Activated T-cell treated with anti-CD3 and anti-CD28 coated beads, Interleukin-2, amount 50 U/mL, for 4 hours (primary cell): ENCODE results near the gene SCAPER. TPM values are rescaled to one million over a fixed set of nuclear protein-coding genes. Genes with fewer than 3 reads are reported as not detected.

Experiments
- ATAC-seq, 2 donors: fragments of 200-7000 bp; cut with Tn5 transposase; one replicate each; pipeline ENCODE4 v1.10.0; 2021
- DNase-seq: peaks from one replicate; pipeline ENCODE4 v3.0.0-alpha.2; 2020
- H3K27me3 Mint-ChIP-seq: one replicate; pipeline ENCODE4 v1.8.0; 2021; ENCODE audit warnings: low read depth, mixed read lengths
- H3K36me3 Mint-ChIP-seq: one replicate; pipeline ENCODE4 v1.8.0; 2022; ENCODE audit warnings: mixed read lengths; ENCODE audit not compliant: insufficient read depth
- H3K4me1 Mint-ChIP-seq: one replicate; pipeline ENCODE4 v1.8.0; 2021; ENCODE audit warnings: low read depth, mixed read lengths
- H3K4me3 Mint-ChIP-seq: one replicate; pipeline ENCODE4 v1.8.0; 2021; ENCODE audit warnings: mild to moderate bottlenecking, moderate library complexity, mixed read lengths
- H3K9me3 Mint-ChIP-seq: one replicate; pipeline ENCODE4 v1.8.0; 2021; ENCODE audit warnings: mixed read lengths
- total RNA-seq, 3 donors: library from RNA; stranded (reverse); gene quantifications; one replicate each; pipeline ENCODE4 v1.2.1, GENCODE V29; 2021

SCAPER gene
- total RNA-seq, 3 donors from 2014 or later = 13.0 to 14.8 (median 14.8) TPM

DNA sequence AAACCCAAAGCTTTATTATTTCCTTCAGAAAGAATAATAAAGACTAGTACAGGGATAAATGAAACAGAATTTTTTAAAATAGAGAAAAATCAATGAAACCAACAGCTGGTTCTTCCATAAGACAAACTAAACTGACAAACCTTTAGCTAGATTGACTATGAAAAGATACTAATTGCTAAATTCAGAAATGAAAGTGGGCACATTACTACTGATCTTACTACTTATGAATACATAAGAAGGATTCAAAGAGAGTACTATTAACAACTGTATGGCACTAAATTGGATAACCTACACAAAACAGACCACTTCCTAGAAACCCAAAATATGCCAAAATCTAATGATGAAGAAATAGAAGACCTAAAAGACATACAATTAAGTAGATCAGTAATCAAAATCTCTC lies 290.4 kb downstream of the SCAPER start:
- Mint-ChIP-seq H3K4me3 (no peak overlapping the region), H3K9me3 (peaks cover 35% of the 10 kb centered on the region), H3K4me1 (peaks cover 2% of the 10 kb centered on the region), H3K27me3 (no peaks in the 10 kb centered on the region), H3K36me3 (peaks cover 55% of the 10 kb centered on the region)
- ATAC-seq (no peak), DNase-seq (no peak)

DNA sequence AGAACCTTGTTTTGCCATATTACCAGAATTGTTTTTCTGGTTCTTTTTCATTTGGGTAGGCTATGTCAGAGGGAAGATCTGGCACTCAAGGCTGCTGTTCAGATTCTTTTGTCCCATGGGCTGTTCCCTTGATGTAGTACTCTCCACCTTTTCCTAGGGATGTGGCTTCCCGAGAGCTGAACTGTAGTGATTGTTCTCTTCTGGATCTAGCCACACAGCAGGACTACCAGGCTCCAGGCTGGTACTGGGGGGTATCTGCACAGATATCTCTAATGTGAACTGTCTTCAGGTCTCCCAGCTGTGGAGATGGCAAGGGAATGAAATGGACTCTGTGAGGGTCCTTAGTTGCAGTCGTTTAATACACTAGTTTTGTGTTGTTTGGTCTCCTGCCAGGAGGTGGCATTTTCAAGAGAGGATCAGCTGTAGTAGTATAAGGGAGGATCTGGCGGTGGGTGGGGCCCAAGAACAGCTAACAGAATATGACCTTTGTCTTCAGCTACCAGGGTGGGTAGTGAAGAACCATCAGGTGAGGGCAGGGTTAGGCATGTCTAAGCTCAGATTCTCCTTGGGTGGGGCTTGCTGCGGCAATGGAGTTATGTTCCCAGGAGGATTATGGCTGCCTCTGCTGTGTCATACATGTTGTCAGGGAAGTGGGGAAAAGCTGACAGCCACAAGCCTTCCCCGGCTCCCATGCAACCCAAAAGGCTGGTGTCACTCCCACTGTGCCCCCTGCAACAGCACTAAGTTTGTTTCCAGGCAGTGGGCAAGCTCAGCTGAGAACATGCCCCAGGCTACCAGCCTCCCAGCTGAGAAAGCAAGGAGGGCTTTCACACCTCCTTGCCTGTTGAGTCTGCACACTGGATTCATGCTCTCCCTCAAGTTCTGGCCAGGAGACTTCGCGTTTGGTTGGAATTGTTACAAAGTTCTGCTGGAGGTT lies 316.1 kb downstream of the SCAPER start:
- H3K4me3 Mint-ChIP-seq = no peak overlapping the region
- H3K4me1 Mint-ChIP-seq = no peaks in the 10 kb centered on the region
- ATAC-seq (no peak), DNase-seq (no peak)
- peaks cover 19% of the 10 kb centered on the region for H3K36me3 Mint-ChIP-seq
- no peaks in the 10 kb centered on the region for H3K27me3 Mint-ChIP-seq
- H3K9me3 Mint-ChIP-seq = no peaks in the 10 kb centered on the region

DNA sequence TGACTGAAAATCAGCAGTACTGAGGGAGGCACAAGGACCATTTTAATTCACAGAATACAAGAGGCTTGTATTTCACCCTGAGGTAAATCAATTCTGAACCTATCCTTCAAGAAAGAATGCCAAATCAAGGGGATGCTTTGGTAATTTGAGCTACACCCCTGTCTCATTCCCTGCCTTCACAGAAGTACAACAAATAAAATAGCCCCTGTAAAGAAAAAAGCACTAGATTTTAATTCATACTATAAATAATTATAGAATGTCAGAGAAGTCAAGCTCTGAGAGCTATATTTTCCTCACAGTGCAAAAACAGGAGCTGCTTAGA lies 319.6 kb downstream of the SCAPER start:
- peaks cover 24% of the 10 kb centered on the region for H3K9me3 Mint-ChIP-seq
- ATAC-seq (no peak), DNase-seq (no peak)
- H3K27me3 Mint-ChIP-seq = no peaks in the 10 kb centered on the region
- H3K4me3 Mint-ChIP-seq = no peak overlapping the region
- H3K36me3 Mint-ChIP-seq = peaks cover 31% of the 10 kb centered on the region
- H3K4me1 Mint-ChIP-seq = no peaks in the 10 kb centered on the region

DNA sequence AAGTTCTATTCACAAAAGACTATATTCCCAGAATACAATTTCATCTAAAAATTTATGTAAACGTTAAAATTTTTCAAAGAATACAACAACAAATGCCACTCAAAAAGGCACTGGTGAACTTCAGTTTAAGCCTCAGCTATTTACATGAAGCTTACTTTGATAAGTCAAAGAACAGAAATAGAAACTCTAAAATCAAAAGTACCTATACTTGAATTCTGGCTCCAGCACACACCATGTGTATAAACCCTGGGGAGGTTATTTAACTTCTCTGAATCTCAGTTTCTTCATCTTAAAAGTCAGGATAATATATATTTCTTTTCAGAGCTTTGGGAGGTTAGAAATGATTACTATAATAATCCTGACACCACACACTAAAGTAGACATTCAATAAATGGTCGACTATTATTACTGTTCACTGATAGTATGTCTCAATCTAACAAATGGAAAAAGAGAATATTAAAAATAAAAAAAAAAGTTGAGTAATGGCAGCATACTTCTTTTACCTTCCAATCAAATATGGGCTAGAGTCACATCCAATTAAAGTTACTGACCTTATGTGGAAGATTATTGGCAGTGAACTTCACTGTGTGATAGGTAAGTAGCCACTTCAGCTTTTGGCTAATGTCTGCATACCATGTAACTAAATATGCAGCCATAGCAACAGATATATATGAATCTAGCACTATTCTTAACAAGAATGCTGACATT lies 320.1 kb downstream of the SCAPER start:
- no peaks in the 10 kb centered on the region for H3K4me1 Mint-ChIP-seq
- peaks cover 25% of the 10 kb centered on the region for H3K9me3 Mint-ChIP-seq
- no peaks in the 10 kb centered on the region for H3K27me3 Mint-ChIP-seq
- ATAC-seq (no peak), DNase-seq (no peak)
- no peak overlapping the region for H3K4me3 Mint-ChIP-seq
- H3K36me3 Mint-ChIP-seq = peaks cover 31% of the 10 kb centered on the region

DNA sequence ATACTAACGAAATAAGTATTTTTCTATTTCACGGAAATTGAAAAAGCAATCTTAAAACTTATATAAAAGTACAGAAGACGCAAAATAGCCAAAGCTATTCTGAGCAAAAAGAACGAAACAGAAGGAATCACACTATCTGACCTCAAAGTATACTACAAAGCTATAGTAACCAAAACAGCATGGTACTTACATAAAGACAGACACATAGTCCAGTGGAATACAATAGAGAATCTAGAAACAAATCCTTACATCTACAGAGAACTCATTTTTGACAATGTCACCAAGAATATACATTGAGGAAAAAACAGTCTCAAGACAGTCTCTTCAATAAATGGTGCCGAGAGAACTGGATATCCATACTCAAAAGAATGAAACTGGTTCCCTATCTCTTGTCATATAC lies 322.6 kb downstream of the SCAPER start:
- peaks cover 33% of the 10 kb centered on the region for H3K9me3 Mint-ChIP-seq
- ATAC-seq = no peak
- H3K4me1 Mint-ChIP-seq = peaks cover 2% of the 10 kb centered on the region
- peaks cover 22% of the 10 kb centered on the region for H3K36me3 Mint-ChIP-seq
- DNase-seq = no peak
- H3K4me3 Mint-ChIP-seq = no peak overlapping the region
- H3K27me3 Mint-ChIP-seq = no peaks in the 10 kb centered on the region

- ATAC-seq (no peak), DNase-seq (no peak)
- Mint-ChIP-seq H3K4me1 (peaks cover 17% of the 10 kb centered on the region), H3K27me3 (no peaks in the 10 kb centered on the region), H3K4me3 (no peak overlapping the region), H3K36me3 (peaks cover 26% of the 10 kb centered on the region), H3K9me3 (peaks cover 29% of the 10 kb centered on the region)
Measured at GRCh38 chr15:76577879-76578512, 327.1 kb downstream of the SCAPER start.

GRCh38 chr15:76576523-76577279 lies 328.4 kb downstream of the SCAPER start:
- ATAC-seq (no peak), DNase-seq (no peak)
- Mint-ChIP-seq H3K4me3 (no peak overlapping the region), H3K9me3 (peaks cover 19% of the 10 kb centered on the region), H3K36me3 (peaks cover 24% of the 10 kb centered on the region), H3K27me3 (no peaks in the 10 kb centered on the region), H3K4me1 (peaks cover 17% of the 10 kb centered on the region)

- no peak for ATAC-seq
- DNase-seq = no peak
- peaks cover 17% of the 10 kb centered on the region for H3K9me3 Mint-ChIP-seq
- H3K4me1 Mint-ChIP-seq = peaks cover 17% of the 10 kb centered on the region
- peaks cover 29% of the 10 kb centered on the region for H3K36me3 Mint-ChIP-seq
- H3K27me3 Mint-ChIP-seq = no peaks in the 10 kb centered on the region
- H3K4me3 Mint-ChIP-seq = no peak overlapping the region
Measured at GRCh38 chr15:76575679-76576078, 329.5 kb downstream of the SCAPER start.

- Mint-ChIP-seq H3K9me3 (peaks cover 16% of the 10 kb centered on the region), H3K27me3 (no peaks in the 10 kb centered on the region), H3K4me1 (peaks cover 17% of the 10 kb centered on the region), H3K4me3 (no peak overlapping the region), H3K36me3 (peaks cover 28% of the 10 kb centered on the region)
- no peak for DNase-seq
- peak; percentile 78 to 79 for ATAC-seq
Measured at GRCh38 chr15:76575274-76575673, 329.9 kb downstream of the SCAPER start.

GRCh38 chr15:76572983-76573314 lies 332.2 kb downstream of the SCAPER start:
- DNase-seq (no peak), ATAC-seq (no peak)
- Mint-ChIP-seq H3K27me3 (no peaks in the 10 kb centered on the region), H3K4me1 (peaks cover 15% of the 10 kb centered on the region), H3K4me3 (no peak overlapping the region), H3K9me3 (peaks cover 12% of the 10 kb centered on the region), H3K36me3 (peaks cover 28% of the 10 kb centered on the region)

DNA sequence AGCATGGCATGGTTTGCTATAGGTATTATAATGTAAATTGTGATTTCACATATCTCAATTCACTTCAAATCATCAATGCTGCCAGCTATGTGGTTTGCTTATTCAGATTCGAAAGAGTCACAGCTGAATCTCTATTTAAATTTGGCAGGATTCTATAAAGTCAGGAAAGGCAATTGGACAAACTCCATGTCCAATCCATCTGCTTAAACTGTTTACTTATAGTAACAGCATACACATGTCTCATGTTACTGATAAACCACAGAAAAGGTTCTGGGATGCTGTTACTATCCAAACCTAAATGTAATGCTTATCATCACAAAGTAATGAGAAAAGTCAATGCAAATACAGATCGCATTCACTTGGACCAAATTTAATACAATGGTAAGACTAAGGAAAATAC lies 338.9 kb downstream of the SCAPER start:
- no peak for ATAC-seq
- no peak overlapping the region for H3K4me3 Mint-ChIP-seq

GRCh38 chr15:76565366-76565765 lies 339.8 kb downstream of the SCAPER start:
- no peak for ATAC-seq
- no peak overlapping the region for H3K4me3 Mint-ChIP-seq
- no peaks in the 10 kb centered on the region for H3K4me1 Mint-ChIP-seq
- H3K9me3 Mint-ChIP-seq = peaks cover 11% of the 10 kb centered on the region
- peaks cover 21% of the 10 kb centered on the region for H3K36me3 Mint-ChIP-seq
- DNase-seq = no peak
- no peaks in the 10 kb centered on the region for H3K27me3 Mint-ChIP-seq

More for the DNA sequence above, 338.9 kb downstream of the SCAPER start:
- DNase-seq = no peak
- Mint-ChIP-seq H3K9me3 (peaks cover 15% of the 10 kb centered on the region), H3K27me3 (no peaks in the 10 kb centered on the region), H3K36me3 (peaks cover 25% of the 10 kb centered on the region), H3K4me1 (no peaks in the 10 kb centered on the region)

GRCh38 chr15:76555247-76555646 lies 349.9 kb downstream of the SCAPER start:
- DNase-seq (no peak), ATAC-seq (no peak)
- Mint-ChIP-seq H3K4me1 (peaks cover 21% of the 10 kb centered on the region), H3K9me3 (peaks cover 14% of the 10 kb centered on the region), H3K36me3 (peaks cover 23% of the 10 kb centered on the region), H3K27me3 (no peaks in the 10 kb centered on the region), H3K4me3 (no peak overlapping the region)

DNA sequence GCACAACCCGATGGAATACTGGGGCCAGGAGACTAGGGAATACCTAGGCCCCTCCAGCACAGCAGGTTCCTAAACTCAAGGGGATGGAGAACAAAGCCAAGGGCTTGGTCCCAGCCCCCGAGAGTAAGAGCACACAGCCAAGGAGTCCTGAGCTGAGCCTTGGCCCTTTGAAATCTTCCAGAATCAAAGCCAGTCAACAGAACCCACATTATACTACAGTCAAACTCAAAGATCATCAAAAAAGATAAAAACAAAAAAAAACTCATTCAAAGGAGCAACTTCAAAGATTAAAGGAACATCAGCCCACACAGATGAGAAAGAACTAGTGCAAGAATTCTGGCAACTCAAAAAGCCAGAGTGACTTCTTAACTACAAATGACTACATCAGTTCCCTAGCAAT lies 351.6 kb downstream of the SCAPER start:
- no peak for DNase-seq
- H3K27me3 Mint-ChIP-seq = no peaks in the 10 kb centered on the region
- ATAC-seq = no peak
- peaks cover 21% of the 10 kb centered on the region for H3K36me3 Mint-ChIP-seq
- peaks cover 21% of the 10 kb centered on the region for H3K4me1 Mint-ChIP-seq
- H3K9me3 Mint-ChIP-seq = peaks cover 19% of the 10 kb centered on the region
- H3K4me3 Mint-ChIP-seq = no peak overlapping the region
